ENCODE results near the gene GSTA4.

GSTA4 gene

DNA sequence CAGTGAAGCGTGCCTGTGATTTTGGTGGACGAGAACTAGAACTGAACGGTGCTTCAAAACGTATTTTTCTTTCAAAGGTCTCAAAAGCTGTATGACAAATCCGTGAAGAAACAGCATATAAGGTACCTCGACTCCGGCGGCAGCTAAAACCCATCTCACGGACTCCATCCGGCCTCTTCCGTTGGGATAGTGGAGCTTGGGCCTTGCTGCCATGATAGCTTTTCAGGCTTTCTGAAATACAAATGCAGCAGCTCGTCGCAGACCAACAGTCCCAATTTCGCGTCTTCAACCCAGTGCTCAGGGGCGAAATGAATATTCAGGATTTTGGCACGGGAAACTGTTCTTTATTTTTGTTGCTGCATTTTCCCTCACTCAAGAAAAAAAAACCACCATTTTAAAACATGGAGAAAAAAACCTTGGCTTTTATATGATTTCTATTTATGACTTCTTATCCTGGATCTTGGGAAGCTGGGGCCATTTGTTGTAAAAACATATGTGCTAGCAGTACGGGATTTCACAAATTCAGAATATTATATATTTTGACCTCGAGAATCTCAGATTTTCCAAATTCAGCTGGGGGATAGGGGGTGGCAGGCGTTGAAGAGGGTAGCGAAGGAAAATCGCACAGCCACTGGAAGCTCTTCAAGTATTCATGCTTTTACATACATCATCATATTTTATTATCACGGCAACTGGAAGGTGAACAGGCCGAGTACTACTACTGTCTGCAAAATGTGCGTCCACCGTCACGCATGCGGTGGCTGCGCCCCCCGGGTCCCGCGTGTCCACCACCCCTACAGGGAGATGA is 849 bp downstream of the GSTA4 start:
- no peaks in the 10 kb centered on the region for H4K20me1 ChIP-seq (ENCODE audit: low read depth, low read length)
- peaks cover 13% of the 10 kb centered on the region for H3F3A ChIP-seq (ENCODE audit: insufficient read depth)
- no peaks in the 10 kb centered on the region for H3K79me2 ChIP-seq (ENCODE audit: insufficient read depth, low read length)
- H3K9me3 ChIP-seq (ENCODE audit: insufficient read depth, low read length), result no peaks in the 10 kb centered on the region
- no peak for TF ChIP-seq EZH2phosphoT487 (conservative IDR thresholded peaks at IDR 0.05; ENCODE audit: low read length)
- H3K36me3 ChIP-seq (ENCODE audit: low read length), result no peaks in the 10 kb centered on the region
- no peak overlapping the region for H3K27ac ChIP-seq (ENCODE audit: low read depth, low read length)
- peak overlapping the region; percentile 99 for H2AFZ ChIP-seq (ENCODE audit: low read depth, low read length, severe bottlenecking)
- H3K9me2 ChIP-seq (replicated peaks; ENCODE audit: insufficient read depth, low read length), result no peaks in the 10 kb centered on the region
- H3K4me2 ChIP-seq (ENCODE audit: low read depth, low read length, poor library complexity, severe bottlenecking), result peak overlapping the region; percentile 85
- H3K9ac ChIP-seq (ENCODE audit: low read length), result peak overlapping the region; percentile 63
- no peaks in the 10 kb centered on the region for H3K27me3 ChIP-seq (ENCODE audit: low read length)
- peak overlapping the region; percentile 76 for H3K4me3 ChIP-seq (ENCODE audit: insufficient read depth, low read length, poor library complexity, severe bottlenecking)

- no peaks in the 10 kb centered on the region for H3K79me2 ChIP-seq (ENCODE audit: insufficient read depth, low read length)
- H3K9me3 ChIP-seq (ENCODE audit: insufficient read depth, low read length), result no peaks in the 10 kb centered on the region
- H3K4me2 ChIP-seq (ENCODE audit: low read depth, low read length, poor library complexity, severe bottlenecking), result no peak overlapping the region
- no peak overlapping the region for H2AFZ ChIP-seq (ENCODE audit: low read depth, low read length, severe bottlenecking)
- H3K9ac ChIP-seq (ENCODE audit: low read length), result no peak overlapping the region
- no peak overlapping the region for H3K27ac ChIP-seq (ENCODE audit: low read depth, low read length)
- no peaks in the 10 kb centered on the region for H3K27me3 ChIP-seq (ENCODE audit: low read length)
- no peaks in the 10 kb centered on the region for H3K9me2 ChIP-seq (replicated peaks; ENCODE audit: insufficient read depth, low read length)
- no peak overlapping the region for H3K4me3 ChIP-seq (ENCODE audit: insufficient read depth, low read length, poor library complexity, severe bottlenecking)
- H4K20me1 ChIP-seq (ENCODE audit: low read depth, low read length), result no peaks in the 10 kb centered on the region
- peaks cover 13% of the 10 kb centered on the region for H3F3A ChIP-seq (ENCODE audit: insufficient read depth)
- no peaks in the 10 kb centered on the region for H3K36me3 ChIP-seq (ENCODE audit: low read length)
- TF ChIP-seq EZH2phosphoT487 (conservative IDR thresholded peaks at IDR 0.05; ENCODE audit: low read length) (no peak), CTCF (IDR thresholded peaks at IDR 0.05; ENCODE audit: insufficient read depth, low read length, poor library complexity, severe bottlenecking) (no peak)
Observed at GRCh38 chr6:52992980-52993920, 1.8 kb downstream of the GSTA4 start.

DNA sequence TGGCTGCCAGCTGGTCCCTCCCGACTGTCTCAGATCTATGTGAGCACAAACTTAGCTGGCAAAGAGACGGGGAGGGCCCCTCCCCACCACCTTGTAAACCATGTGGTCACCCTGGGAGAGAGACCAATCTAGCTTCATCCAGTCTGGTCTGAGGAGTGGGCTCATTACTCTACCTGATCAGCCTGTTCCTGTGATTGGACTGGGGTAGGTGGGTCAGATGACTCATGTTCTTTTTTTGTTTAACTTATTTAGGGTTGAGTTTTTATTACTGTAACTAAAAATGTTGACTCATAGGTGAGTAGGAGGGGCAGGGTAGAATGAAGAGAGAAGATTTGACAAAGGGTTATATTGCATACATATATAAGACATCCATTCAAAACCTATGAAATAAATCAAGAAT is 4.7 kb downstream of the GSTA4 start:
- no peaks in the 10 kb centered on the region for H3K79me2 ChIP-seq (ENCODE audit: insufficient read depth, low read length)

More for the DNA sequence above, 4.7 kb downstream of the GSTA4 start:
- TF ChIP-seq CTCF (IDR thresholded peaks at IDR 0.05; ENCODE audit: insufficient read depth, low read length, poor library complexity, severe bottlenecking) (no peak), EZH2phosphoT487 (conservative IDR thresholded peaks at IDR 0.05; ENCODE audit: low read length) (no peak)
- H3K4me3 ChIP-seq (ENCODE audit: insufficient read depth, low read length, poor library complexity, severe bottlenecking), result no peak overlapping the region
- H3F3A ChIP-seq (ENCODE audit: insufficient read depth), result no peaks in the 10 kb centered on the region; the same call in 1 of the 2 replicates
- H3K9me2 ChIP-seq (replicated peaks; ENCODE audit: insufficient read depth, low read length), result no peaks in the 10 kb centered on the region
- H3K9ac ChIP-seq (ENCODE audit: low read length), result no peak overlapping the region
- no peak overlapping the region for H3K27ac ChIP-seq (ENCODE audit: low read depth, low read length)
- H3K4me2 ChIP-seq (ENCODE audit: low read depth, low read length, poor library complexity, severe bottlenecking), result no peak overlapping the region
- no peak overlapping the region for H2AFZ ChIP-seq (ENCODE audit: low read depth, low read length, severe bottlenecking)
- H3K27me3 ChIP-seq (ENCODE audit: low read length), result no peaks in the 10 kb centered on the region
- H4K20me1 ChIP-seq (ENCODE audit: low read depth, low read length), result no peaks in the 10 kb centered on the region
- H3K9me3 ChIP-seq (ENCODE audit: insufficient read depth, low read length), result no peaks in the 10 kb centered on the region
- H3K36me3 ChIP-seq (ENCODE audit: low read length), result no peaks in the 10 kb centered on the region
